ENCODE data around the gene MTHFR. TPM values are rescaled to one million over a fixed set of nuclear protein-coding genes. Genes with fewer than 3 reads are reported as not detected.
A peak's percentile ranks its signal among the peaks of the same experiment; 100 is the strongest.

MTHFR gene
- total and polyA plus RNA-seq, 2 of the 4 experiments (the other 2 are of a cell fraction), result 7.3 to 7.4 TPM

DNA sequence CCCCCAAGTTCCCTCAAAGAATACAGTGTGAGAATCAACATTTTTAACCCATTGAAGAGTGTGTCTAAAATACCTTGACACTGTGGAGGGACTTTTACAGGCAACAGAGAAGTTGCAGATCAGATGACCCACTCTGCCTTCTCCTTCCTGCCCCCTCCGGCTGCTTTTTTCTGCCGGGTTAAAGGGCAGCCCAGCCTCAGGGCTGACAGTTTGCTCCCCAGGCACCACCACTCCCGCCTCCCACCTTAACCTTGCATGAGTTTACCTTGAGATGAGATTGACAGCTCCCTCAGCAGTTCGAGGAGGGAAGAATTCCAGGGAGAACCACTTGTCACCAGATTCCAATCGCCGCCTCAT, 3.2 kb downstream of the MTHFR start:
- Histone ChIP-seq H2AK5ac (ENCODE audit: low read depth, low read length) (peak overlapping the region; percentile 96; the same call in 1 of the 2 replicates), H3K4me2 (ENCODE audit: low read depth, low read length) (peak overlapping the region; percentile 89), H3K4me3 (ENCODE audit: insufficient read depth, low read depth, low read length) (peak overlapping the region; percentile 53), H3K9me1 (ENCODE audit: insufficient read depth, low read length) (peaks cover 3% of the 10 kb centered on the region; the same call in 1 of the 2 replicates), H3K9me3 (ENCODE audit: control insufficient read depth, insufficient read depth, low read length) (no peaks in the 10 kb centered on the region), H3K4me1 (ENCODE audit: control insufficient read depth, insufficient read depth, low read length) (peaks cover 13% of the 10 kb centered on the region), H2BK20ac (ENCODE audit: low read depth, low read length) (no peak overlapping the region), H3K4ac (ENCODE audit: low read depth, low read length) (peak overlapping the region; percentile 84), H2BK15ac (ENCODE audit: low read depth, low read length) (no peak overlapping the region), H4K20me1 (ENCODE audit: insufficient read depth, low read length) (no peaks in the 10 kb centered on the region; the same call in 1 of the 2 replicates), H4K91ac (ENCODE audit: insufficient read depth, low read depth, low read length) (peak overlapping the region; percentile 70; the same call in 1 of the 2 replicates), H3K9ac (ENCODE audit: low read depth, low read length) (peak overlapping the region; percentile 60), H4K5ac (ENCODE audit: low read depth, low read length) (peak overlapping the region; percentile 87), H3K23ac (ENCODE audit: low read depth, low read length) (peak overlapping the region; percentile 73), H3K27ac (ENCODE audit: insufficient read depth, low read length) (peak overlapping the region; percentile 63), H3K27me3 (ENCODE audit: control insufficient read depth, insufficient read depth, low read length) (no peaks in the 10 kb centered on the region), H3K36me3 (ENCODE audit: control insufficient read depth, insufficient read depth, low read length) (peaks cover 17% of the 10 kb centered on the region), H3K18ac (ENCODE audit: low read depth, low read length) (peak overlapping the region; percentile 74), H2BK120ac (ENCODE audit: low read depth, low read length) (peak overlapping the region; percentile 15; the same call in 1 of the 2 replicates), H2AFZ (replicated peaks; ENCODE audit: low read length, poor library complexity) (peak overlapping the region; percentile 92), H3K14ac (replicated peaks; ENCODE audit: low read depth, low read length) (peak overlapping the region; percentile 55), H3K56ac (ENCODE audit: extremely low read depth, insufficient read depth, low read length) (0 out of 2 replicates have a peak overlapping the region, but pooled peaks have one; percentile 34), H4K8ac (ENCODE audit: low read depth in 2 of 2, low read length in 2 of 2) (peak overlapping the region; percentile 19 to 81; a peak in 3 of 4 replicates), H2BK5ac (ENCODE audit: low read depth, low read length, poor library complexity, severe bottlenecking) (peak overlapping the region; percentile 76), H2AK9ac (replicated peaks; ENCODE audit: low read depth, low read length, poor library complexity) (peak overlapping the region; percentile 95), H3K79me1 (ENCODE audit: low read depth in 1 of 2, low read length in 2 of 2) (peaks cover 9 to 54% of the 10 kb centered on the region in 2 experiments; a peak in 3 of 4 replicates)
- intact Hi-C loops (cut with micrococcal nuclease) (loop anchor here (2.0 to 5.0 kb wide), 2 partner anchors 66 to 120 kb away; partner anchors contain the start of genes AGTRAP and MAD2L2), in situ Hi-C loops (cut with MboI; ENCODE audit: low sequenced_read_pairs) (no loop called here), dilution Hi-C loops (cut with HindIII; ENCODE audit: low sequenced_read_pairs, unreplicated experiment) (no loop called here)
- WGBS, 2 experiments (ENCODE audit: extremely low coverage in 2 of 2, insufficient read length in 1 of 2), result 40% methylated on average over 1 of the region's 6 CpGs; no CpG with 5 or more reads in 1 of the 2 experiments
- DNase-seq (peak; percentile 7), ATAC-seq (ENCODE audit: low read depth) (no peak)
- no TSS peak for BruUV-seq (replicated peaks)
- TF ChIP-seq RCOR1 (IDR thresholded peaks at IDR 0.05; ENCODE audit: insufficient replicate concordance, low read length) (no peak), MAZ (IDR thresholded peaks at IDR 0.05; ENCODE audit: borderline replicate concordance, low read depth, low read length) (peak; percentile 68; the same call in 1 of the 2 replicates)
- TF ChIP-seq, protein P1, sequence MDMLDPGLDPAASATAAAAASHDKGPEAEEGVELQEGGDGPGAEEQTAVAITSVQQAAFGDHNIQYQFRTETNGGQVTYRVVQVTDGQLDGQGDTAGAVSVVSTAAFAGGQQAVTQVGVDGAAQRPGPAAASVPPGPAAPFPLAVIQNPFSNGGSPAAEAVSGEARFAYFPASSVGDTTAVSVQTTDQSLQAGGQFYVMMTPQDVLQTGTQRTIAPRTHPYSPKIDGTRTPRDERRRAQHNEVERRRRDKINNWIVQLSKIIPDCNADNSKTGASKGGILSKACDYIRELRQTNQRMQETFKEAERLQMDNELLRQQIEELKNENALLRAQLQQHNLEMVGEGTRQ (IDR thresholded peaks at IDR 0.05; ENCODE audit: low read depth, low read length), result peak; percentile 35; the same call in 1 of the 2 replicates
- CTCF ChIA-PET, result interaction anchor here (1.0 kb wide), 1 partner anchor 15 kb away, joined by 3 read pairs; no protein-coding TSS in a partner anchor
- POLR2A ChIA-PET (ENCODE audit: unreplicated experiment), result no interaction called here
